ENCODE data around the gene TMEM134. TPM values are rescaled to one million over a fixed set of nuclear protein-coding genes. Genes with fewer than 3 reads are reported as not detected.

The TMEM134 gene
- polyA plus RNA-seq, 2 of the 4 experiments (the other 2 are of a cell fraction), result 18.8 to 20.6 TPM

GRCh38 chr11:67457453-67457852, 11.6 kb downstream of the TMEM134 start:
- DNase-seq (ENCODE audit: low read depth in 1 of 2, low spot score in 1 of 2), result no peak
- ATAC-seq, result no peak
- TF ChIP-seq NR3C1 (IDR thresholded peaks at IDR 0.05) (no peak), TP53 (CRISPR knock-in tag; IDR thresholded peaks at IDR 0.05) (no peak), ZC3H11A (IDR thresholded peaks at IDR 0.05) (no peak), ZFP36 (IDR thresholded peaks at IDR 0.05; ENCODE audit: borderline replicate concordance, partially characterized antibody) (no peak), GATA3 (IDR thresholded peaks at IDR 0.05; ENCODE audit: borderline replicate concordance) (no peak), EHF (CRISPR knock-in tag; IDR thresholded peaks at IDR 0.05) (no peak), BHLHE40 (IDR thresholded peaks at IDR 0.05; ENCODE audit: low read depth, low read length) (no peak), FOSL2 (IDR thresholded peaks at IDR 0.05) (no peak), FOSL2 (CRISPR knock-in tag; IDR thresholded peaks at IDR 0.05) (no peak), EP300 (IDR thresholded peaks at IDR 0.05) (no peak)
- FAIRE-seq, result no peak
- CTCF ChIA-PET, result interaction anchor here (1.2 to 3.3 kb wide), 3 partner anchors 10 to 27 kb away, joined by 3 to 11 read pairs (median 5); no protein-coding TSS in a partner anchor
- Histone ChIP-seq H3K27ac (no peak overlapping the region), H3K4me2 (no peak overlapping the region), H3K4me1 (no peaks in the 10 kb centered on the region), H3K4me3 (no peak overlapping the region), H3K9me3 (no peaks in the 10 kb centered on the region)
- WGBS (ENCODE audit: missing lambda C conversion rate), result 93% methylated on average over 11 of the region's 12 CpGs
- POLR2A ChIA-PET, result no interaction called here

- ChIA-PET CTCF (interaction anchor here (0.9 to 2.1 kb wide), 3 partner anchors 12 to 69 kb away, joined by 3 to 5 read pairs (median 4); no protein-coding TSS in a partner anchor), POLR2A (no interaction called here)
- 69% methylated on average over 16 of the region's 25 CpGs for WGBS (ENCODE audit: missing lambda C conversion rate)
- Histone ChIP-seq H3K9me3 (no peaks in the 10 kb centered on the region), H3K4me1 (no peaks in the 10 kb centered on the region), H3K4me3 (no peak overlapping the region), H3K4me2 (no peak overlapping the region), H3K27ac (no peak overlapping the region)
- peak; percentile 23 to 24; a peak in 2 of 6 replicates for ATAC-seq
- TF ChIP-seq MYC (IDR thresholded peaks at IDR 0.05; ENCODE audit: borderline replicate concordance, low read length) (no peak), SREBF2 (IDR thresholded peaks at IDR 0.05) (no peak), ATOH8 (CRISPR knock-in tag; IDR thresholded peaks at IDR 0.05; ENCODE audit: low read depth) (no peak), USF2 (IDR thresholded peaks at IDR 0.05) (no peak), BCL3 (IDR thresholded peaks at IDR 0.05) (no peak), SMC3 (IDR thresholded peaks at IDR 0.05) (no peak), MAX (IDR thresholded peaks at IDR 0.05) (no peak), CBX2 (IDR thresholded peaks at IDR 0.05; ENCODE audit: borderline replicate concordance, low read depth) (no peak), PHF8 (IDR thresholded peaks at IDR 0.05; ENCODE audit: borderline replicate concordance, low read depth) (no peak), NPAS2 (CRISPR knock-in tag; IDR thresholded peaks at IDR 0.05; ENCODE audit: borderline replicate concordance) (no peak), POLR2AphosphoS2 (conservative IDR thresholded peaks at IDR 0.05; ENCODE audit: low read length) (no peak), JUN (IDR thresholded peaks at IDR 0.05) (no peak), BHLHE40 (IDR thresholded peaks at IDR 0.05; ENCODE audit: low read depth, low read length) (no peak), E2F6 (IDR thresholded peaks at IDR 0.05; ENCODE audit: borderline replicate concordance, low read depth) (no peak)
- FAIRE-seq, result no peak
- no peak for DNase-seq (ENCODE audit: low read depth in 1 of 2, low spot score in 1 of 2)
Observed at GRCh38 chr11:67456068-67456705, 12.9 kb downstream of the TMEM134 start.

Measured in A549 (cell line).